IMR-90 (cell line): ENCODE data around the gene ACOT2. TPM values are rescaled to one million over a fixed set of nuclear protein-coding genes. Genes with fewer than 3 reads are reported as not detected.
"Not testable (repeated sequence)": the region's sequence is repeated elsewhere in the genome, so short reads cannot be mapped to it uniquely, and the experiment has no call there.

Experiments used
- ATAC-seq: fragments of 200-7000 bp; cut with Tn5 transposase; 2 replicates; pipeline ENCODE4 v1.9.1; 2020; ENCODE audit warnings: low read depth, mild to moderate bottlenecking, moderate library complexity
- BruUV-seq: library from RNA; stranded (reverse); fragments of 400-500 nt; replicated peaks from 2 replicates; lab custom pipeline; 2021; lab: Mats Ljungman, UMichigan
- CTCF ChIA-PET: fragments of 300-600 bp; formaldehyde crosslinking; extraction: SDS; loops from one replicate; lab custom pipeline; 2021; ENCODE audit warnings: antibody characterized with exemption; lab: Yijun Ruan, JAX
- POLR2A ChIA-PET: fragments of 300-600 bp; sonication (Branson Sonifier 250); formaldehyde crosslinking; loops from one replicate; lab custom pipeline; 2022; ENCODE audit warnings: antibody characterized with exemption; ENCODE audit not compliant: unreplicated experiment; lab: Charles Lee
- DNase-seq: peaks from one replicate; pipeline ENCODE4 v3.0.0; 2013
- H2AFZ ChIP-seq: replicated peaks from 2 replicates; pipeline ENCODE3; 2013; ENCODE audit warnings: low read length, mild to moderate bottlenecking; ENCODE audit not compliant: poor library complexity
- H2AK5ac ChIP-seq: 2 replicates; pipeline ENCODE4 v1.6.1; 2013; ENCODE audit warnings: low read depth, low read length, inconsistent platforms
- H2AK9ac ChIP-seq: replicated peaks from 2 replicates; pipeline ENCODE3; 2013; ENCODE audit warnings: mild to moderate bottlenecking, low read depth, low read length, moderate library complexity; ENCODE audit not compliant: poor library complexity
- H2BK120ac ChIP-seq: 2 replicates; pipeline ENCODE4 v1.6.1; 2013; ENCODE audit warnings: low read depth, low read length, inconsistent platforms
- H2BK15ac ChIP-seq: 3 replicates; pipeline ENCODE4 v1.6.1; 2013; ENCODE audit warnings: low read depth, low read length, inconsistent platforms
- H2BK20ac ChIP-seq: 2 replicates; pipeline ENCODE4 v1.6.1; 2013; ENCODE audit warnings: low read depth, mild to moderate bottlenecking, inconsistent platforms, low read length, moderate library complexity
- H2BK5ac ChIP-seq: 2 replicates; pipeline ENCODE4 v1.6.1; 2013; ENCODE audit warnings: mild to moderate bottlenecking, low read depth, low read length, inconsistent platforms; ENCODE audit not compliant: poor library complexity, severe bottlenecking
- H3K14ac ChIP-seq: replicated peaks from 2 replicates; pipeline ENCODE4 v1.6.1; 2013; ENCODE audit warnings: low read depth, low read length, inconsistent platforms
- H3K18ac ChIP-seq: 2 replicates; pipeline ENCODE4 v1.6.1; 2013; ENCODE audit warnings: low read depth, low read length, control low read depth
- H3K23ac ChIP-seq: 2 replicates; pipeline ENCODE4 v1.6.1; 2013; ENCODE audit warnings: low read depth, low read length, inconsistent platforms
- H3K27ac ChIP-seq: 2 replicates; pipeline ENCODE4 v1.5.1; 2013; ENCODE audit warnings: mild to moderate bottlenecking, control low read depth, low read length; ENCODE audit not compliant: insufficient read depth
- H3K27me3 ChIP-seq: 2 replicates; pipeline ENCODE4 v1.6.1; 2013; ENCODE audit warnings: low read length; ENCODE audit not compliant: control insufficient read depth, insufficient read depth
- H3K36me3 ChIP-seq: 2 replicates; pipeline ENCODE4 v1.6.1; 2013; ENCODE audit warnings: low read length, mixed read lengths; ENCODE audit not compliant: control insufficient read depth, insufficient read depth
- H3K4ac ChIP-seq: 2 replicates; pipeline ENCODE4 v1.6.1; 2013; ENCODE audit warnings: low read depth, low read length, inconsistent platforms
- H3K4me1 ChIP-seq: 2 replicates; pipeline ENCODE4 v1.6.1; 2013; ENCODE audit warnings: low read length, mixed read lengths; ENCODE audit not compliant: control insufficient read depth, insufficient read depth
- H3K4me2 ChIP-seq: 2 replicates; pipeline ENCODE4 v1.6.1; 2013; ENCODE audit warnings: low read depth, mild to moderate bottlenecking, control low read depth, low read length, moderate library complexity
- H3K4me3 ChIP-seq: 2 replicates; pipeline ENCODE4 v1.5.1; 2013; ENCODE audit warnings: low read depth, mild to moderate bottlenecking, control low read depth, low read length, moderate library complexity; ENCODE audit not compliant: insufficient read depth
- H3K56ac ChIP-seq: 2 replicates; pipeline ENCODE4 v1.6.1; 2013; ENCODE audit warnings: low read length, inconsistent platforms; ENCODE audit not compliant: insufficient read depth; ENCODE audit errors: extremely low read depth
- H3K79me1 ChIP-seq, 2 experiments: 2 replicates each; pipeline ENCODE4 v1.6.1; 2013; ENCODE audit warnings: low read length in 2 of 2, inconsistent platforms in 1 of 2, low read depth in 1 of 2
- H3K9ac ChIP-seq: 2 replicates; pipeline ENCODE4 v1.6.1; 2013; ENCODE audit warnings: low read depth, low read length, control low read depth
- H3K9me1 ChIP-seq: 2 replicates; pipeline ENCODE4 v1.6.1; 2013; ENCODE audit warnings: low read length, inconsistent platforms; ENCODE audit not compliant: insufficient read depth
- H3K9me3 ChIP-seq: 2 replicates; pipeline ENCODE4 v1.6.1; 2013; ENCODE audit warnings: low read length; ENCODE audit not compliant: control insufficient read depth, insufficient read depth
- H4K20me1 ChIP-seq: 2 replicates; pipeline ENCODE4 v1.6.1; 2013; ENCODE audit warnings: low read length, inconsistent platforms; ENCODE audit not compliant: insufficient read depth
- H4K5ac ChIP-seq: 2 replicates; pipeline ENCODE4 v1.6.1; 2013; ENCODE audit warnings: mild to moderate bottlenecking, low read depth, low read length, control low read depth
- H4K8ac ChIP-seq, 2 experiments: 2 replicates each; pipeline ENCODE4 v1.6.1; 2013; ENCODE audit warnings: low read depth in 2 of 2, low read length in 2 of 2, control low read depth in 1 of 2, inconsistent platforms in 1 of 2
- H4K91ac ChIP-seq: 2 replicates; pipeline ENCODE4 v1.6.1; 2013; ENCODE audit warnings: low read depth, low read length, inconsistent platforms; ENCODE audit not compliant: insufficient read depth
- WGBS, 2 experiments: methylation state at CpG; one replicate each; pipeline versions ENCODE4 v1.1.5 to v1.1.7; 2013; ENCODE audit warnings: missing lambda C conversion rate in 2 of 2; ENCODE audit not compliant: insufficient read length in 1 of 2; ENCODE audit errors: extremely low coverage in 2 of 2; 5-methylcytosine and 5-hydroxymethylcytosine counted together
- dilution Hi-C: fragments of 300-500 bp; cut with HindIII; formaldehyde crosslinking; loops from one replicate; pipeline ENCODE4 v1.14.3; 2018; ENCODE audit warnings: low sequenced_read_pairs; ENCODE audit not compliant: unreplicated experiment
- in situ Hi-C: fragments of 300-500 bp; cut with MboI; formaldehyde crosslinking; loops from 3 replicates; pipeline ENCODE4 v1.14.3; 2019; ENCODE audit warnings: low sequenced_read_pairs, inconsistent platforms, mixed read lengths
- intact Hi-C: fragments of 100-400 bp; cut with micrococcal nuclease; formaldehyde crosslinking; loops from 2 replicates; pipeline ENCODE4 v1.10.0; 2022
- polyA plus RNA-seq, 3 experiments: library from polyadenylated mRNA; depleted of rRNA; stranded (reverse); fragments of >200 nt; gene quantifications; 2 replicates each; pipeline ENCODE4 v1.2.3, GENCODE V29; 2012; ENCODE audit warnings: low replicate concordance in 1 of 3
- total RNA-seq: library from RNA; depleted of rRNA; stranded (reverse); fragments of >200 nt; gene quantifications from 2 replicates; pipeline ENCODE4 v1.2.3, GENCODE V29; 2012

The ACOT2 gene
- total and polyA plus RNA-seq, 2 of the 4 experiments (the other 2 are of a cell fraction): 24.7 to 33.1 TPM

DNA sequence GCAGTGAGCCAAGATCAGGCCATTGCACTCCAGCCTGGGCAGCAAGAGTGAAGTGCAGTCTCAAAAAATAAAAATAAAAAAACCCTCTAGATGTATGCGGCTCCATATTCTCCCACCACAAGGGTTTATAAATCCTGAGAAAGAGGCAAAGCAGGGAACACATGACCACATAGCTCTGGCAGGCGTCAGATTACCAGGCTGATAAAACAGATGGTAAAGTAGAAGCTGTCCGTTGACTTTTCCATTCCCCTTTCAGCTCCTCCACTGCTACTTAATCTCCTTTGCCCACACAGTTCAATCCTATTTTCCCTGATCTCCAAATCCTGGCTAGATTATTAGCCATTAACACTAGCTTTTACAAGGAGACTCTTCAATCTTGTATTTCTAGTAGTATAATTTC, 37.0 kb upstream of the ACOT2 start:
- H2AK5ac ChIP-seq, H3K56ac ChIP-seq, H3K79me1 ChIP-seq, H2BK5ac ChIP-seq, H3K14ac ChIP-seq, H3K18ac ChIP-seq, H4K8ac ChIP-seq, H3K27ac ChIP-seq, H3K36me3 ChIP-seq, H3K4me2 ChIP-seq, H4K91ac ChIP-seq, POLR2A ChIA-PET, H3K4me1 ChIP-seq, H2BK120ac ChIP-seq, H3K9me3 ChIP-seq, H3K9ac ChIP-seq, H3K4ac ChIP-seq, H2AFZ ChIP-seq, dilution Hi-C loops, H2AK9ac ChIP-seq, CTCF ChIA-PET, H3K27me3 ChIP-seq, H3K23ac ChIP-seq, H2BK15ac ChIP-seq, in situ Hi-C loops, BruUV-seq, H4K20me1 ChIP-seq, H3K4me3 ChIP-seq, H2BK20ac ChIP-seq, H4K5ac ChIP-seq, ATAC-seq, H3K9me1 ChIP-seq, intact Hi-C loops: not testable (repeated sequence)
- no CpG with 5 or more reads among the region's 3 CpGs for WGBS, 2 experiments
- DNase-seq: peak; percentile 25

DNA sequence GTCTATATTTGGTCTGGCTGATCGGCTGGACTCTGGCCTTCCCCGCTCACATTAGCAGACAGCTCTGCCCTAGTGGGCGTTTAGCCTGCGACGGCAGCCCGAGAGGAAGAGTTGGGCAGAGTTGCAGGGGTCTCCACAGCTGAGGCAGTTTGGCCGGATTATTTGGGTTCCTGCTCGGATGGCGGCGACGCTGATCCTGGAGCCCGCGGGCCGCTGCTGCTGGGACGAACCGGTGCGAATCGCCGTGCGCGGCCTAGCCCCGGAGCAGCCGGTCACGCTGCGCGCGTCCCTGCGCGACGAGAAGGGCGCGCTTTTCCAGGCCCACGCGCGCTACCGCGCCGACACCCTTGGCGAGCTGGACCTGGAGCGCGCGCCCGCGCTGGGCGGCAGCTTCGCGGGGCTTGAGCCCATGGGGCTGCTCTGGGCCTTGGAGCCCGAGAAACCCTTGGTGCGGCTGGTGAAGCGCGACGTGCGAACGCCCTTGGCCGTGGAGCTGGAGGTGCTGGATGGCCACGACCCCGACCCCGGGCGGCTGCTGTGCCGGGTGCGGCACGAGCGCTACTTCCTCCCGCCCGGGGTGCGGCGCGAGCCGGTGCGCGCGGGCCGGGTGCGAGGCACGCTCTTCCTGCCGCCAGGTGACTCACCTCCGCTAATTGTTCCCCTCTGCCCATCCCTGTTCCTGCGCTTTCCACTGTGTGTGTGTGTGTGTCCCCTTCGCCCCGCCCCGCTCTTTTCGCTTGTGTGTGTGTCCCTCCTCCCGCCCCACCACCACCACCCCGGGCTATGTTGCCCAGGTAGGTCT, 31.6 kb upstream of the ACOT2 start:
- peak overlapping the region; percentile 82 for H3K9ac ChIP-seq
- H3K4me1 ChIP-seq, H2BK20ac ChIP-seq, H2BK15ac ChIP-seq, H3K79me1 ChIP-seq, dilution Hi-C loops, H3K9me3 ChIP-seq, H4K91ac ChIP-seq, H2AK9ac ChIP-seq, H3K23ac ChIP-seq, in situ Hi-C loops, DNase-seq, intact Hi-C loops, H3K56ac ChIP-seq, H3K18ac ChIP-seq, H3K14ac ChIP-seq, H2AK5ac ChIP-seq, H3K27me3 ChIP-seq, H3K36me3 ChIP-seq, H4K20me1 ChIP-seq, BruUV-seq, CTCF ChIA-PET, POLR2A ChIA-PET, H3K9me1 ChIP-seq, H2BK5ac ChIP-seq: not testable (repeated sequence)
- 0 out of 2 replicates have a peak overlapping the region, but pooled peaks have one; percentile 32 for H2BK120ac ChIP-seq
- peak overlapping the region; percentile 73 for H3K27ac ChIP-seq
- H2AFZ ChIP-seq: peak overlapping the region; percentile 83
- H3K4ac ChIP-seq: peak overlapping the region; percentile 35; the same call in 1 of the 2 replicates
- H4K8ac ChIP-seq: peak overlapping the region; percentile 60 to 87; a peak in 3 of 4 replicates
- peak overlapping the region; percentile 33 for H3K4me3 ChIP-seq
- no CpG with 5 or more reads among the region's 84 CpGs for WGBS, 2 experiments
- ATAC-seq: peak; percentile 56
- peak overlapping the region; percentile 8; the same call in 1 of the 2 replicates for H4K5ac ChIP-seq
- H3K4me2 ChIP-seq: peak overlapping the region; percentile 59
